CD4-positive, alpha-beta T cell treated with Interleukin-6 for 4 hours (primary cell): ENCODE measurements around the gene PTPRN2.
"Not testable (repeated sequence)": the region's sequence is repeated elsewhere in the genome, so short reads cannot be mapped to it uniquely, and the experiment has no call there.

Experiments used
- DNase-seq: peaks from one replicate; pipeline ENCODE4 v3.0.0-alpha.2; 2020; ENCODE audit warnings: mixed read lengths

PTPRN2 gene

DNA sequence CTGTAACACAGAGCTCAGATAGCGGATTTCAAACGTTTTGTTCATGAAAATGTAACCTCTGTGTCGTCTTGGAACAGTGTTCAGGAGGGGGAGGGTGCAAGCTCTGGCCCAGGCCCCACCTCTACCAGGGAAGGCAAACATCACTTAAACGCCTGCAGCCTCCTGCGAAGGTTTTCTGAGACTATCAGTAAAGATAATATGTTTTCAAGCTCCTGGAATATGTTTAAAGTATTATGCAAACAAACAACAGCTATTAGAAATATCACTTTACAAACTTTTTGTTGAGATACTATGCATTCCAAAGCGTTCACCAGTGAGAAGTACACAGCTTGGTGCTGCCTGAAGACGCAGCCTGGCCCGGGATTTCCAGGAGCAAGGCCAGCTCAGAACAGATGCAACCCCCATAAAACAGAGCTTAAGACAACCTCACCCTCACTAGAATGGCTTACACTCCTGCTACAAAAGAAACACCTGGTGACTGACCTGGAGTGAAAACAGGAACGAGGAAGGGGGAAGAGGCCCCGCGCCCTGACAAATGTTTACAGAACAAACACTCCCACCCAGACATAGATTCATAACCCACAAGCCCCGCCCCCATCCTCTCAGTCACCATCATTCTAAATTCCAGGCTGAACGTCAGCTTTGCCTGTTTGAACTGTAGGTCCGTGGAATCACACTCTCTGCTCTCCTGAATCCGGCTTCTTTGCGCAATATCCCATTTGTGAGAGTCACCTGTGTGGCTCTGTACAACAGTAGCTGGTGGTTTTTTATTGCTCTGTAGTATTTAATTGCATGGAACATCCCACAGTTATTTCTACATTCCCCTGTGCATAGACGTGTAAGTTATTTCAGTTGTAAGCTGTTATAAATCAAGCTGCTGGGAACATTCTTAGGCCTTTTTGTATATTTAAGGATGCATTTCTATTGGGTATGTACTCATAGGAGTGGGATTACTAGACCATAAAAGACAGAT is 155.0 kb downstream of the PTPRN2 start:
- DNase-seq: no peak

GRCh38 chr7:158431941-158432347 is 155.7 kb downstream of the PTPRN2 start:
- no peak for DNase-seq

DNA sequence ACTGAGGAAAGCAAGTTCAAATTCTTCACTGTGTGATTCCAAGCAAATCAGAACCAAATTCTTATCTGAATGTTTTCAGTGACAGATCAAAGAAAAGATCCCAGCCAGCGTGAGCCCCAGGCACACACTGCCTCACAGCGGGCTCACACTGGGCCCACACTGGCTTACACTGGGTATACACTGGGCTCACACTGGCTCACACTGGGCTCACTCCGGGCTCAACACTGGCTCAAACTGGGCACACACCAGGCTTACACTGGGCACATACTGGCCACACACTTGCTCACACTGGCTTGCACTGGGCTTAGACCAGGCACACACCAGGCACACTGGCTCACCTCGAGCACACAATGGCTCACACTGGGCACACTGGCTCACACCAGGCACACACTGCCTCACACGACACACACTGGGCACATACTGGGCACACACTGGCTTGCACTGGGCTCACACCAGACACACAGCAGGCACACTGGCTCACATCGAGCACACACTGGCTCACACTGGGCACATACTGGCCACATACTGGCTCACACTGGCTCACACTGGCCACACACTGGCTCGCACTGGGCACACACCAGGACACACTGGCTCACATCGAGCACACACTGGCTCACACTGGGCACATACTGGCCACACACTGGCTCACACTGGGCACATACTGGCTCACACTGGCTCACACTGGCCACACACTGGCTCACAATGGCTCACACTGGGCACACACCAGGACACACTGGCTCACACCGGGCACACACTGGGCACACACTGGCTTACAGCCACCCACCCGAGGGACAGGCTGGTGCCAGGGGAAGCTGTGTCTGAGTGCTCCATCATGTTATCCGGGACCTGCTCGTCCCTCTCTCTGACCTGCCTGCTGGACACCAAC is 156.3 kb downstream of the PTPRN2 start:
- no peak for DNase-seq

DNA sequence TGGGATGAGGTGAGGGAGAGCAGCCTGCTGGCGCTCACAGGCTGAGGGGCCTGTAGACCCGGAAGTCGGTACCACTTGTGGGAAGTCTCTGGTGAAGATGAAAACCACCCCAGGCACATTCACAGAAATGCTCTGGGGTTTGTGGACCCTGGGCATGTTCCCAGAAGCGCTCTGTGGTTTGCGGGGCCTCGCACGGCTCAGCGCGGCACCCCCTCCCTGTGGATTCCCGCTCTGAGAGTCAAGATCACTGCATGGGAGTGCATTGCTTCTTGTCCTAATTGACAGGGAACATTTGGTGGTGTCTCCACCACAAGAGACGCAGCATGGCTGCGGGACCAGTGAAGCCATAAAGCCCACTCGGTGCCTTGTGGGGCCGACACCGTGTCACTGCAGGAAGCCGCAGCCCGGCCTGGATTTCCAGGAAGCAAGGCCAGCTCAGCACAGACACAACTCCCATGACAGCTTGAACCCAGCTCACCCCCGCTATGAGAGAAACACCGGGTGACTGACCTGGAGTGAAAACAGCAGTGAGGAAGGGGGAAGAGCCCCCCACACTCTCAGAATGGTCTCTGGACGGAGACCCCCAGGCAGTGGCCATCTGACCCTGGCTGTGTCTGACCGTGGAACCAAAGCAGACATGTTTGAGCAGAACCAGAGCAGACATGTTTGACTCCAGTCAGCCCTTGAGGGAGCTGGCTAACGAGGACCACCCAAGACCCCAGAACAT is 157.2 kb downstream of the PTPRN2 start:
- no peak for DNase-seq

DNA sequence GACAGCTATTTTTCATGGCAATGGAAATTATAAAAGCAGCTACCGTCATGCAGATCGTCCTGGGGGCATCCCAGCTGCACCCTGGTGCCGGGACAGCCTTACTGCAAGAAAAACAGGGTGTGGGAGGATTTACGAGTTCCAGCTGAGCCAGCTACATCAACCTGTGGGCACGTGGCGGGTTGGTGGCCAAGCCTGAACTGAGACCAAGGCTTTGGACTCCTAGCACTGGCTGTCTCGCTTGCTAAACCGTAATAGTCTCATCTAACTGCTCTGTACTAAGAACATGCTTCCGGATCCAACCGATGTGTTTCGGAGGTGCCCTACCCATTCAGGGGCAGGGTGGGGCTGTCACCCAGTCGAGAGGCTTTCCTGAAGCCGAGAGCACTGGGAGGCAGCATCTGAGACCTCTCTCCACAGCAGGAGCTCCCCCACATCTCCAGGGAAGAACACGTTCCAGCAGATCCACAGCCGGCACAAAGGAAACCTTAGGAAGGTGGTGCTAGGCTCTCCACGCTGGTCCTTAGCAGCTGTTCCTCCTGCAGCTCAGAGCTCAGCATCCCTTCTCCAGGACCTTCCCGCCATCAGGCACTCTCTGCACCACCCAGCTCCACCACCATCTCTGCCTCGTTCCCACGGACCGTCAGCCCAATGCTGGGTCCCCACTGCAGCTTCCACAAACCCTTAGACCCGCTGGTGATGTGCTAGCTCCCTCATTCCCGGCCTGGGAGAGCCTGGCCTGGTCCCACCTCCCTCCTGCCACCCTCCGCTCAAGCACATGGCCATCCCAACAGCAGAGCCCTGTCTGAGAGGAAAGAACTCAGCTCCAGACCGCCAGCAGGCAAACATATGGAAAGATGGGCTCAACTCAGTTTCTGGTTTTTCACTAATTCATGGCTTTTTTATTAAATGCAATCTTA is 158.5 kb downstream of the PTPRN2 start:
- no peak for DNase-seq

- no peak for DNase-seq
Observed at GRCh38 chr7:158428131-158428836, 159.3 kb downstream of the PTPRN2 start.

DNA sequence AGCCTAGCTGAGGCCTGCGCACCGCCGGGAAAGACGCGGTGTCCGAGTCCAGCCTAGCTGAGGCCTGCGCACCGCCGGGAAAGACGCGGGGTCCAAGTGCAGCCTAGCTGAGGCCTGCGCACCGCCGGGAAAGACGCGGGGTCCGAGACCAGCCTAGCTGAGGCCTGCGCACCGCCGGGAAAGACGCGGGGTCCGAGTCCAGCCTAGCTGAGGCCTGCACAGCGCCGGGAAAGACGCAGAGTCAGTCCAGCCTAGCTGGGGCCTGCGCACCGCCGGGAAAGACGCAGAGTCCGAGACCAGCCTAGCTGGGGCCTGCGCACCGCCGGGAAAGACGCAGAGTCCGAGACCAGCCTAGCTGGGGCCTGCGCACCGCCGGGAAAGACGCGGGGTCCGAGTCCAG is 161.9 kb downstream of the PTPRN2 start:
- not testable (repeated sequence) for DNase-seq

DNA sequence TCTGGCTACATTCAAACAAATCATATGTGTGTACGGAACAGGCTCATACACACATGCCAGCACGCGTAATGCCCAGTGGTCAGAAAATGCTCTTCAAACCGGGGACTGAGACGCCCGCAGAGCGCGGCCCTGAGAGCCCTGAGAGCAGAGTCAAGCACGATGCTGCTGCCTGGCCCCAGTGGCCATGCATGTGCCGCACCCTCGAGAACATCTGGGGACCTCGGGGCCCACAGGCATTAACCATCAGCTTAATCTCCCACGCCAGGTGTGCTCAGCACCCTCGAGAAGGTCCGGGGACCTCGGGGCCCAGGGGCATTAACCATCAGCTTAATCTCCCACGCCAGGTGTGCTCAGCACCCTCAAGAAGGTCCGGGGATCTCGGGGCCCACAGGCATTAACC is 163.1 kb downstream of the PTPRN2 start:
- no peak for DNase-seq

DNA sequence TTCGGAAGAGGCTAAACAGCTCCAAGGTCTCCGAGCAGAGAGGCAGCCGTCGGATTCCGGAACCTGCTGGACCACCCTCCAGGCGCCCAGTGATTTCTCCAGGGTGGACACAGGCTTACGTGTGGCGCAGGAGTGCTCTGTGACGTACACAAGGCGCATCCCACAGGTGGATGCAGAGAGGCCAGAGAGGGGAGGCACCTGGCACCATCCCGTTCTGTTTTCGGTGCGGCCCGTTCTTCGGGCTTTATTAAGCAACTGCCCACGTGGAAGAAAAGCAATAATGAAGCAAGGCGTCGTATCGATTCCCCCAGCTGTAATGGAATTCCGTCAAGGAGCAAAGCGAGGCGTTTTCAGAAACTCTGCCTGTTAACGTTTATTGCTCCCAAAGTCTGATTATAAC is 163.6 kb downstream of the PTPRN2 start:
- no peak for DNase-seq

DNA sequence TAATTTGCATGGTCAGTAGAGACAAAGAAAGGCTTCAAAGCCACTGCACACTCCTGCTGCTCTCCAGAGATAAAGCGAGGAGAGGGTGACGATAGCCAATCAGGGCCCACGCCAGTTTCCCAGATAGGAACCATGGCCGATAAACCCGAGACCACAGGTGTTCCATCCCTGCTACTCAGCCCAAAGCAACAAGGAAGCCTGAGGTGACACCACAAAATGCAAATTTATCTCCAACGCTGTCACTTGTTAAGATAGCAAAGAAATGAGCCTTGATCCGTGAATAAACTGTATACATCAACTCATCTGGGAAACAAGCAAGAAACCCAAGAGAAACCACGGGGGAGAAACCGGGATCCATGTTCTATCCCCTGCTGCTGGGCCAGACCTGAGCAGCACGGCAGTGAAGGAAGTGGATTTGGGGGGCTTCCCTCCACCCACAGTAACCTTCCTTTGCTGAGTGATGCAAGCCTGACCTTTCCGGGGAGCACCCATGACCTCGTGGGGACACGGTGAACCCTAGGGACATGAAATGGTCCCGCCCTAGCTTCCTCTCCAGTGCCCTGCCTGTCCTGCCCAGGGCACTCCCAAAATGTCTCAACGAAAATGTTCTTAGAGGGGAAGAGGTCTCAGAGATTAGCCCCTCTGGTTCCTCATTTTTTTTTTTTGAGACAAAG is 164.6 kb downstream of the PTPRN2 start:
- DNase-seq: no peak

- DNase-seq: no peak
Observed at GRCh38 chr7:158422196-158422886, 165.3 kb downstream of the PTPRN2 start.

DNA sequence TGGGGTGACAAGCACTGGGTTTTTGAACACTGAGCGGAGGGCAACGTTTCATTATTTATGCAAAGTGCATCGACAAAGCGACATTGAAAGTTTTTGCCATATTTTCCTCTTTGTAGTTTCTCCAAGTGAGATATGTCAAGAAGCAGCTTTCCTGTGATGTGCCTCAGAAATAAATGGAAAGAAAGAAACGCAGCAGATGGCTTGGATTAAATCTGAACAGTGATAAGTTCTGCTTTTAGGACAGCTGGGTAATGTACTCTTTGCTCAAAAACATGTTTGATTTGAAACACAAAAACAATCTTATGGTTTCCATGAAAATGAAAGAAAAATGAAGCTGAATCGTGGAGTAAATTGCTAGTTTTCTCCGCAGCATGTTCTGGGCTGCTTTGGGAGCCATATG is 166.3 kb downstream of the PTPRN2 start:
- DNase-seq: no peak

DNA sequence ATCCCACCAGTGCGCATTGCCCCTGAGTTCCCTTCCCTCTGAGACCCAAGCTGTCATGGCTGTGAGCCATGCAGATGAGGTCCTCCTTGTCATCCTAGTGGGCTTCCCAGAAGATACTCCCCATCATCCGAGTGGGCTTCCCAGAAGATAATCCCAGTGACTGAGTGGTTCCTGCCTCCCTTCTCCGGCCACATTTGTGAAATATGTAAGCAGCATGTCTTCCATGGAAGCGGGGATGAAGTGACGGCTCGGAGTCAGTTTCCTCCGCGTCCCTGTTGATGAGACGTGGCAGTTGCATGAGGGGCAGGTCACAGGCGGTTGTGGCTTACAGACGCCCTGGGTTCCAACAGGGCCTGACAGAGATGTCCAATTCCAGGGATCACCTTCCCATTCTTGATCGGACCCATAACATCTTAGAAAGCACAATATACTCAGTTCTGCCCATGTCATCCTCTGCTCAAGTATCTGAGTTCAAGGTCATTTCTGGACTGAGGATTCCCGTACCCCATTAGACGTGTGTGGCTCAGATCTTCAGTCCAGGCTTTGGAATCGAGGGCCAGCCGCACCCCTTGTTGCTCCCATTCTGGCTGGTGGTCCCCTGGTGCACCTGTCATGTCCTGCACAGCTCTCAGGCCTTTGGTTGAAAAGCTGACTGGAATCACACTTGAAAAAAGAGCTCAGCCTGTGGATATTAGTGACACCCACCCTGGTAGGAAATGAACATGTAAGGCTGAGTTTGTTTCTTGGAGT is 166.9 kb downstream of the PTPRN2 start:
- no peak for DNase-seq

- no peak for DNase-seq
Observed at GRCh38 chr7:158419238-158419785, 168.3 kb downstream of the PTPRN2 start.

DNA sequence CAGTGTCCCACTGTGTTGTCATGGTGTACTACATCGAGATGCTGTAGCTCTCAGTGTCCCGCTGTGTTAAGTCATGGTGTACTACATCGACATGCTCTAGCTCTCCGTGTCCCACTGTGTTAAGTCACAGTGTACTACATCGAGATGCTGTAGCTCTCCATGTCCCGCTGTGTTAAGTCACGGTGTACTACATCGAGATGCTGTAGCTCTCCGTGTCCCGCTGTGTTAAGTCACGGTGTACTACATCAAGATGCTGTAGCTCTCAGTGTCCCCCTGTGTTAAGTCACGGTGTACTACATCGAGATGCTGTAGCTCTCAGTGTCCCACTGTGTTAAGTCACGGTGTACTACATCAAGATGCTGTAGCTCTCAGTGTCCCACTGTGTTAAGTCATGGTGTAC is 169.2 kb downstream of the PTPRN2 start:
- not testable (repeated sequence) for DNase-seq

- DNase-seq: no peak
Observed at GRCh38 chr7:158416283-158416933, 171.2 kb downstream of the PTPRN2 start.

GRCh38 chr7:158415316-158415715 is 172.3 kb downstream of the PTPRN2 start:
- DNase-seq: no peak

DNA sequence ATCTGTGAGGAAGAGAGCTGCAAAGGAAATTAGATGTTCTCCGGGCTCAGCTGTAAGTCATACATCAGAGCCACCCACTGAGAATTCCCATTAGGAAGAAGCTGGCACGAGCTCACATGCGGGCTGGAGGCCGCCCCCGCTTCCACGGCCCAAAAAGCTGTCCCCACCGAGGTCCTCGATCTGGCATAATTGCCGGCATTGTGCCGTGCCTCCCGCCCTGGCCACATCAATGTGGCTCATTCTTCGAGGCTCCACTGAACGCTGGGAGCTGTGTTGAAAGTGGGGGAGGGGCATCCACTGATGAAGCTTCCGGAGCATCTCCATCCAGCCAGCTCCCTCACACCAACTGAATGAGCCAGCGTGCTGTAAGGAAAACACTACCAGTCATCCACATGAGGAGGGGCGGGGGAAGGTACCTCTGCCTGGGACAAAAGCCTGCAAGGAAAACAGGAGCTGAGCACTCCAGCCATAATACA is 173.1 kb downstream of the PTPRN2 start:
- DNase-seq: no peak
